Gastrocnemius medialis (tissue), 4 donors: ENCODE results near the gene ZDHHC8. TPM values are rescaled to one million over a fixed set of nuclear protein-coding genes. Genes with fewer than 3 reads are reported as not detected.

Source experiments
- ATAC-seq, 2 donors: fragments of 150-250 bp; one replicate each; pipeline ENCODE4 v1.9.1; 2016
- DNase-seq, 2 donors: peaks; one replicate each; pipeline ENCODE4 v3.0.0-alpha.2; 2019
- H3K27ac ChIP-seq, 4 donors: fragments of 200-600 bp; sonication (generic); 1 replicate in 1 of 4; 2 replicates in 3 of 4; pipeline ENCODE4 v1.5.1; 2016 to 2018; ENCODE audit warnings: mild to moderate bottlenecking in 2 of 4, moderate library complexity in 1 of 4
- H3K27me3 ChIP-seq, 3 donors: fragments of 200-600 bp; sonication (generic) in 2 of 3; 1 replicate in 1 of 3; 2 replicates in 2 of 3; pipeline versions ENCODE4 v1.5.1 to v1.6.0; 2016 to 2019; ENCODE audit warnings: mild to moderate bottlenecking in 1 of 3, moderate library complexity in 1 of 3
- H3K36me3 ChIP-seq, 2 donors: fragments of 200-600 bp; sonication (generic) in 1 of 2; one replicate each; pipeline ENCODE4 v1.5.1; 2017 to 2018
- H3K4me1 ChIP-seq, 2 donors: fragments of 200-600 bp; sonication (generic) in 1 of 2; one replicate each; pipeline ENCODE4 v1.5.1; 2016 to 2017; ENCODE audit warnings: mild to moderate bottlenecking in 2 of 2
- H3K4me3 ChIP-seq, 4 donors: fragments of 200-600 bp; sonication (generic) in 3 of 4; 1 replicate in 1 of 4; 2 replicates in 3 of 4; pipeline ENCODE4 v1.5.1; 2016 to 2019; ENCODE audit warnings: mild to moderate bottlenecking in 2 of 4
- H3K9me3 ChIP-seq, 3 donors: fragments of 200-600 bp; sonication (generic) in 2 of 3; 1 replicate in 1 of 3; 2 replicates in 2 of 3; pipeline ENCODE4 v1.5.1; 2016 to 2019
- POLR2A ChIP-seq, 2 donors: fragments of 450-650 bp; IDR thresholded peaks; one replicate each; pipeline ENCODE4 v1.6.1; 2017; ENCODE audit warnings: antibody characterized with exemption in 2 of 2, mild to moderate bottlenecking in 2 of 2, moderate library complexity in 2 of 2
- in situ Hi-C, 4 donors: fragments of 200-750 bp; cut with MboI; loops; one replicate each; pipeline versions ENCODE4 v1.15.0 to v1.8.0; 2017; ENCODE audit warnings: low sequenced_read_pairs in 4 of 4
- intact Hi-C: fragments of 100-400 bp; cut with DNase I; formaldehyde crosslinking; loops from one replicate; pipeline ENCODE4 v1.15.1; 2023; ENCODE audit warnings: low total_unique reads
- total RNA-seq, 4 donors: library from RNA; depleted of rRNA; stranded (reverse); fragments of >200 nt; gene quantifications; one replicate each; pipeline versions ENCODE4 v1.1.0 to v1.2.3, GENCODE V29; 2016
- TF ChIP-seq, protein P1 (sequence below), 5 experiments: fragments of 450-650 bp in 3 of 5; fragments of 200-600 bp in 2 of 5; sonication (generic) in 2 of 5; IDR thresholded peaks in 4 of 5; conservative IDR thresholded peaks in 1 of 5; 1 replicate in 4 of 5; 2 replicates in 1 of 5; pipeline ENCODE4 v1.5.1; 2016 to 2019; ENCODE audit warnings: antibody characterized with exemption in 5 of 5, mild to moderate bottlenecking in 3 of 5, moderate library complexity in 3 of 5

The ZDHHC8 gene
- total RNA-seq, 4 donors from 2014 or later, result 7.3 to 15.8 (median 12.8) TPM

DNA sequence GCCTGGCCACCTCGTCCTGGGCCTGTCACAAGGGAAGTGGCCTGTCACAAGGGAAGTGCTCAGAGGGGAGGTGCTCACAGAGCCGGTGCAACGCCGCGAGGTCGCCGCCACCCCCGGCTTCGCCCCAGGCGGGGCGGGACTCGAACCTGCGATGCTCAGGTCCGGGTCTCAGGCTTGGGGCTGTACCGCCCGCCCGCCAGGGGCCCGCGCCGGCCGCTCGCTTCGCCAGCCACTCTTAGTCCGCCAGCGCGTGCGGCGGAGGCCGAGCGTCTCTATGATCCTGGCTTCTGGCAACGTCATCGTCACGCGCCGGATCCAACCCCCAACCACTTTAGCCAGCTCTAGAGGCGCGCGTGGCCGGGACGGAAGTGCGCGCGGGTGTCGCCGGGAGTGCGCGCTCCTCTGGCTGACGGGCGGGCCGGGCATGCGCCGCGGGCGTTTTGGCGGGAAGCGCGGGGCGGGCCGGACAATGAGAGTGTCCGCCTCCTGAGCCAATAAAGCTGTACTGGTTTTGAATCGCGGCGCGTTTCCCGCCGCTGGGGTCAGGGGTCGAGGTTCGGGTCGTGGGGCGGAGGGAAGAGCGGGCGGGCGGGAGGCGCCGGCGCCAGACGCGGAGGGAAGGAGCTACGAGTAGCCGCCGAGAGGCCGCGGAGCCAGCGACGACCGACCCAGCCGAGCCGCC lies 14.5 kb upstream of the ZDHHC8 start, which contains the start of gene TRMT2A:
Gene TRMT2A, minus strand, starts transcription at position 276 of the 682 bp plus-strand sequence. CDS start 320 bp downstream, outside the sequence.
- in situ Hi-C loops, result no loop called here
- no peaks in the 10 kb centered on the region for H3K27me3 ChIP-seq
- peaks cover 28 to 34% of the 10 kb centered on the region in 2 donors for H3K4me1 ChIP-seq
- no peaks in the 10 kb centered on the region for H3K9me3 ChIP-seq
- peak within 1 kb of the TSS; percentile 94 to 99 (median 96) for H3K27ac ChIP-seq
- H3K4me3 ChIP-seq, result peak within 1 kb of the TSS; percentile 79 to 97 (median 86)
- intact Hi-C loops, result loop anchor here (1.0 to 5.0 kb wide), 4 partner anchors 14 to 135 kb away; partner anchors contain the start of genes TANGO2 and ZDHHC8
- H3K36me3 ChIP-seq, result peaks cover 0 to 44% of the 10 kb centered on the region in 2 donors
- peak; percentile 94 to 98 for DNase-seq
- TF ChIP-seq POLR2A (IDR thresholded peaks at IDR 0.05), result peak; percentile 76 to 79
- TF ChIP-seq, protein P1, sequence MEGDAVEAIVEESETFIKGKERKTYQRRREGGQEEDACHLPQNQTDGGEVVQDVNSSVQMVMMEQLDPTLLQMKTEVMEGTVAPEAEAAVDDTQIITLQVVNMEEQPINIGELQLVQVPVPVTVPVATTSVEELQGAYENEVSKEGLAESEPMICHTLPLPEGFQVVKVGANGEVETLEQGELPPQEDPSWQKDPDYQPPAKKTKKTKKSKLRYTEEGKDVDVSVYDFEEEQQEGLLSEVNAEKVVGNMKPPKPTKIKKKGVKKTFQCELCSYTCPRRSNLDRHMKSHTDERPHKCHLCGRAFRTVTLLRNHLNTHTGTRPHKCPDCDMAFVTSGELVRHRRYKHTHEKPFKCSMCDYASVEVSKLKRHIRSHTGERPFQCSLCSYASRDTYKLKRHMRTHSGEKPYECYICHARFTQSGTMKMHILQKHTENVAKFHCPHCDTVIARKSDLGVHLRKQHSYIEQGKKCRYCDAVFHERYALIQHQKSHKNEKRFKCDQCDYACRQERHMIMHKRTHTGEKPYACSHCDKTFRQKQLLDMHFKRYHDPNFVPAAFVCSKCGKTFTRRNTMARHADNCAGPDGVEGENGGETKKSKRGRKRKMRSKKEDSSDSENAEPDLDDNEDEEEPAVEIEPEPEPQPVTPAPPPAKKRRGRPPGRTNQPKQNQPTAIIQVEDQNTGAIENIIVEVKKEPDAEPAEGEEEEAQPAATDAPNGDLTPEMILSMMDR (IDR thresholded peaks at IDR 0.05 in 4 of 5, conservative IDR thresholded peaks at IDR 0.05 in 1 of 5), result peak in 2 of 5 experiments; percentile 9 to 10
- peak; percentile 90 to 93 for ATAC-seq

DNA sequence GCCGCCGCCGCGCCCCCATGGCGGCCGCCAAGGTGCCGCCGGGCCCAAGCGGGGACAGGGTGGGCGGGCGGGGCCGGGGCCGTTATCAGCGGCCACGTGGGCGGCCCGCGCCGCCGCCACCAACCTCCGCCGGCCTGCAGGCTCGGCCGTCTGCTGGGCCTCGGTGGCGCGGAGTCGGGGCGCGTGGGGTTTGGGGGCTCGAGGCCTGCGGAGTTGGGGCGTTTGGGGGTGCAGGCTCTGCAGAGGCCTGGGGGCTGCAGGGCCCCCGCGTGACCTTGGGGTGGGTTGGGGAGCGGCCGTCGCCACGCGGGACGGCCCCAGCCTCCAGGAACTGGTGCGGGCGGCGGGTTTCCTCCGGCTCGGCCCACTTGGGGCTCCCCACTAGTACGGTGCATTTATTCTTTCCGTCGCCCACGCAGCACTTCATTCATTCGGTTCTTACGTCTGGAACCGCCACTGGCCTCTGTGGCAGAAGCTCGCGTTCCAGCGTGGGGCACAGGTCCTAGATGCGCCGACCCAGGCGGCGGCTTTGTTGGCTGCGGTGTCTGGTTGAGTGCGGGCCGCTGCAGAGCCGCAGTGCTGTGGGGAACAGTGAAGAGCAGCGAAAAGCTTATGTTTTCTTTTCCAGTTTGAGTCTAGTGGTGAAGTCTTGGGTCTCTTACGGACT lies 13.8 kb upstream of the ZDHHC8 start:
- DNase-seq (no peak), ATAC-seq (no peak)
- Histone ChIP-seq H3K27me3 (no peaks in the 10 kb centered on the region), H3K27ac (peak overlapping the region; percentile 94 to 99 (median 96)), H3K4me1 (peaks cover 28 to 30% of the 10 kb centered on the region in 2 donors), H3K36me3 (peaks cover 0 to 42% of the 10 kb centered on the region in 2 donors), H3K4me3 (peak overlapping the region; percentile 72 to 97 (median 86)), H3K9me3 (no peaks in the 10 kb centered on the region)
- intact Hi-C loops (loop anchor here (1.0 to 5.0 kb wide), 4 partner anchors 14 to 135 kb away; partner anchors contain the start of genes TANGO2 and ZDHHC8), in situ Hi-C loops (no loop called here)
- no peak for TF ChIP-seq POLR2A (IDR thresholded peaks at IDR 0.05)
- TF ChIP-seq, protein P1 (IDR thresholded peaks at IDR 0.05 in 4 of 5, conservative IDR thresholded peaks at IDR 0.05 in 1 of 5), result no peak

DNA sequence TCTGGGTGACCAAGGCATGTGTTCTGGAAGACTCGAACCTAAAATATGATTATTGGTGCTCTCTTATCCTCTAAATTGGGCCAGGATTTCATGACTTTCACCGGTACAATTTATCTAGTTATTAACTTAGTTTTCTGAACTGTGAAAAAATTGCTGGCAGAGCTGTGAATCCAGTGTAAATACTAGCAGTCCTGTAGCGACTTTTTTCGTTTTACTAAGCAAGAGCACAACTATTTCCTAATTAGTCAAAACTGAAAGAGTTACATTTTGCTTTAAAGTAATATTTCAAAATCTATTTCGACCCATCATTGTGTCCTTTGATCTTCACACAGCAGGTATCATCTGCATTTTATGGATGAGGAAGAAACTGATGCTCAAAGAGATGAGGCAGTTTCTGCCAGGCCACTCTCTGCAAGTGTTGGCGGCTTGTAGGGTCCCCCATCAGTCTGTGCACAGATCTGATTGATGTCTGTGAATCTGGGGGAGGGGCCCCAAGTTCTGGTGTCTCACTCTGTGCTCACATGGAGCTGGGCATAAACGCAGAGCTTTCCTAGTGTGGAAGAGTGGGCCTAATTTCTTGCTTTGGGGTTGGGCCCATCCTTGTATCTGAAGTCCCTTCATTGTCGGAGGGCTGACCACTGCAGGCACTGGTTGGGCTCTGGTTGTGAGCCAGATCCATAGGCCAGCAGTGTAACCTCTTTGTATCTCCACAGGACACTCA lies 13.1 kb upstream of the ZDHHC8 start:
- no peaks in the 10 kb centered on the region for H3K27me3 ChIP-seq
- in situ Hi-C loops (no loop called here), intact Hi-C loops (loop anchor here (5.0 kb wide), 2 partner anchors 96 to 136 kb away; partner anchors contain the start of gene TANGO2)
- ATAC-seq, result no peak
- no peaks in the 10 kb centered on the region for H3K9me3 ChIP-seq
- no peak for DNase-seq
- TF ChIP-seq, protein P1 (IDR thresholded peaks at IDR 0.05 in 4 of 5, conservative IDR thresholded peaks at IDR 0.05 in 1 of 5), result no peak
- no peak for TF ChIP-seq POLR2A (IDR thresholded peaks at IDR 0.05)
- peak overlapping the region; percentile 94 to 99 (median 96) for H3K27ac ChIP-seq
- peaks cover 0 to 35% of the 10 kb centered on the region in 2 donors for H3K36me3 ChIP-seq
- H3K4me3 ChIP-seq, result peak overlapping the region; percentile 72 to 97 (median 86)
- peaks cover 28 to 30% of the 10 kb centered on the region in 2 donors for H3K4me1 ChIP-seq

DNA sequence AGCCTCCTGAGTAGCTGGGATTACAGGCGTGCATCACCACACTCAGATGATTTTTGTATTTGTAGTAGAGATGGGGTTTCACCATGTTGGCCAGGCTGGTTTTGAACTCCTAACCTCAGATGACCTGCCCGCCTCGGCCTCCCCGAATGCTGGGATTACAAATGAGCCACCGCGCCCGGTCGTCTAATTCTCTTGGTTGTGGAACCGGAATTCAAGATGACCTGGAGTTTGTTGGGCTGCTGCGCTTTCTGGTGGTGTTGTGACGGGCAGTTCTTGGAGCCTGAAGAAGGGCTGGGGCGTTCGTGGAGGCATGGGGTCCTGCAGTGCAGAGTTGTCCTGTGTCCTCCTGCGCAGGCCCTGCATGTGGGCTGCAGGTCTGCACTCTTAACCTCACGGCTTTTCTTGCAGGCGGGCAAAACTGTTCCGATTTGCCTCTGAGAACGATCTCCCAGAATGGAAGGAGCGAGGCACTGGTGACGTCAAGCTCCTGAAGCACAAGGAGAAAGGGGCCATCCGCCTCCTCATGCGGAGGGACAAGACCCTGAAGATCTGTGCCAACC lies 9.7 kb upstream of the ZDHHC8 start:
- in situ Hi-C loops (no loop called here), intact Hi-C loops (no loop called here)
- H3K27me3 ChIP-seq, result no peaks in the 10 kb centered on the region
- DNase-seq (no peak), ATAC-seq (no peak)
- H3K4me3 ChIP-seq, result no peak overlapping the region
- no peaks in the 10 kb centered on the region for H3K9me3 ChIP-seq
- peaks cover 20 to 21% of the 10 kb centered on the region in 2 donors for H3K4me1 ChIP-seq
- no peak overlapping the region for H3K27ac ChIP-seq
- peaks cover 0 to 49% of the 10 kb centered on the region in 2 donors for H3K36me3 ChIP-seq
- no peak for TF ChIP-seq POLR2A (IDR thresholded peaks at IDR 0.05)
- TF ChIP-seq, protein P1 (IDR thresholded peaks at IDR 0.05 in 4 of 5, conservative IDR thresholded peaks at IDR 0.05 in 1 of 5), result no peak
